BLaER1 (cell line): Measurements from ENCODE around the gene SH3BP5.
A peak's percentile ranks its signal among the peaks of the same experiment; 100 is the strongest.
"Not testable (repeated sequence)": the region's sequence is repeated elsewhere in the genome, so short reads cannot be mapped to it uniquely, and the experiment has no call there.

Experiments used
- H3K27ac ChIP-seq: shearing (Covaris generic); formaldehyde crosslinking; 2 replicates; pipeline ENCODE4 v1.8.1; 2022
- H3K27me3 ChIP-seq: shearing (Covaris generic); formaldehyde crosslinking; 2 replicates; pipeline ENCODE4 v1.8.1; 2022
- H3K36me3 ChIP-seq: shearing (Covaris generic); formaldehyde crosslinking; 2 replicates; pipeline ENCODE4 v1.8.1; 2022
- H3K4me1 ChIP-seq: shearing (Covaris generic); formaldehyde crosslinking; 2 replicates; pipeline ENCODE4 v1.8.1; 2022
- H3K4me2 ChIP-seq: shearing (Covaris generic); formaldehyde crosslinking; 2 replicates; pipeline ENCODE4 v1.8.1; 2022
- H3K4me3 ChIP-seq: shearing (Covaris generic); formaldehyde crosslinking; 2 replicates; pipeline ENCODE4 v1.8.1; 2022
- H3K9ac ChIP-seq: shearing (Covaris generic); formaldehyde crosslinking; 2 replicates; pipeline ENCODE4 v1.8.1; 2022
- H3K9me3 ChIP-seq: shearing (Covaris generic); formaldehyde crosslinking; 2 replicates; pipeline ENCODE4 v1.8.1; 2022
- H4K20me1 ChIP-seq: shearing (Covaris generic); formaldehyde crosslinking; 2 replicates; pipeline ENCODE4 v1.8.1; 2022
- Cebpa-rat ChIP-seq: shearing (Covaris generic); IDR thresholded peaks from 2 replicates; pipeline ENCODE4 v1.8.1; 2022

Gene SH3BP5

GRCh38 chr3:15361494-15362214 is 29.3 kb upstream of the SH3BP5 start:
- H3K27ac ChIP-seq = no peak overlapping the region

DNA sequence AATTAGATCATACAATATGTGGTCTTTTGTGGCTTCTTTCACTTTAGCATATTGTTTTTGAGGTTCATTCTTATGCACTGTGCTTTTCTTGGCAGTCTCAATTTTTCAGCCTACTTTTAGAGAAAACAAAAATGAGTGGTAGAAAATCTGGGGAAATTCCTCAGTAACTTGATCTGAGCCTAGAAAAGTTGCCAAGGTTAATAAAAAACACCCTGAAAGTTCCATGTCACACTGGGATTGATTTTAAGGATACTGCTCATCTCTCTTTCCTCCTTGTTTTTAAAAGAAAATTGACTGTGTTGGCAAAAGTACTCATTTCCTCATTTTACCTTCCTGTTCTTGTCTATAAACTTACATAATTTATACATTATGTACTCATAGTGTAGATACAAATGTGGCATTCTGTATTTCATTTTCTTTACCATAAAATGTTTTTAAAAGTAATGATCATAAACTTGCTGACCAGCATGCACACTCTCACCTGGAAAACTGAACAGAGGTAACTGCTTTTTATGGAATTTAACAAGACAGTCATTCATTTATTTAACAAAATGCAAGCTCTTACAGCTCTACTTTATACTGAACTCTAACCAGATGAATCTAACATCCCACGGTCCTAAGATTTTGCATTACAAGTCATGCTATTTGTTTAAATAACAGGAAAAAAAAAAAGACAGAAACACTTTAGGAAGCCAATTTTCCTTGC is 28.6 kb upstream of the SH3BP5 start:
- H3K9ac ChIP-seq = no peak overlapping the region
- no peak for TF ChIP-seq Cebpa-rat
- no peak overlapping the region for H3K4me2 ChIP-seq

More at GRCh38 chr3:15361494-15362214, 29.3 kb upstream of the SH3BP5 start:
- no peak overlapping the region for H3K9ac ChIP-seq
- H3K4me1 ChIP-seq = peaks cover 4% of the 10 kb centered on the region; the same call in 1 of the 2 replicates
- no peak overlapping the region for H3K4me2 ChIP-seq
- H3K4me3 ChIP-seq = no peak overlapping the region
- no peaks in the 10 kb centered on the region for H3K36me3 ChIP-seq
- H4K20me1 ChIP-seq = no peaks in the 10 kb centered on the region
- TF ChIP-seq Cebpa-rat = no peak
- H3K27me3 ChIP-seq = no peaks in the 10 kb centered on the region
- H3K9me3 ChIP-seq = no peaks in the 10 kb centered on the region

DNA sequence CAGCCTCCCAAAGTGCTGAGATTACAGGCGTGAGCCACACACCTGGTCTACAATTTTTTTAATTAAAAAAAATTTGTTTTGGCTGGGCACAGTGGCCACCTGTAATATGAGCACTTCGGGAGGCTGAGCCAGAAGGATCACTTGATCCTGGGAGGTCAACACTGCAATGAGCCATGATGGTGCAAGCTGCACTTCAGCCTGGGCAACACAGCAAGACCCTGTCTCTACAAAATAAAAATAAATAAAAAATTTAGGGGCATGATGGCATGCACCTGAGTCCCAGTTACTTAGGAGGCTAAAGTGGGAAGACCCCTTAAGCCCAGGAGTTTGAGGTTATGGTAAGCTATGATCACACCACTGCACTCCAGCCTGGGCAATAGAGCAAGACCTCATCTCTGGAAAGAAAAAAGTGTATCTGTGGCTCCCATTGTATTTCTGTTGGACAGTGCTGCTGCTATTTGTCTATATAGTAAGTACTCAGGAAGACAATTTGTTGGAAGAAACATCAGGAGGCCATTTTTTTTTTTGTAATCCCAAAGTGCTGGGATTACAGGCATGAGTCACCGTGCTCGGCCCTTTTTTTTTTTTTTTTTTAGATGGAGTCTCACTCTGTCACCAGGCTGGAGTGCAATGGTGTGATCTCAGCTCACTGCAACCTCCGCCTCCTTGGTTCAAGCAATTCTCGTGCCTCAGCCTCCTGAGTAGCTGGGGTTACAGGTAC is 27.5 kb upstream of the SH3BP5 start:
- Histone ChIP-seq H3K4me1 (peaks cover 12% of the 10 kb centered on the region; the same call in 1 of the 2 replicates), H3K9ac (no peak overlapping the region), H4K20me1 (no peaks in the 10 kb centered on the region), H3K4me2 (no peak overlapping the region), H3K9me3 (no peaks in the 10 kb centered on the region), H3K4me3 (no peak overlapping the region), H3K27me3 (no peaks in the 10 kb centered on the region), H3K27ac (no peak overlapping the region), H3K36me3 (no peaks in the 10 kb centered on the region)
- no peak for TF ChIP-seq Cebpa-rat

More for the DNA sequence above, 28.6 kb upstream of the SH3BP5 start:
- H3K9me3 ChIP-seq = no peaks in the 10 kb centered on the region
- H3K4me1 ChIP-seq = peaks cover 7% of the 10 kb centered on the region; the same call in 1 of the 2 replicates
- no peak overlapping the region for H3K27ac ChIP-seq
- H4K20me1 ChIP-seq = no peaks in the 10 kb centered on the region
- H3K4me3 ChIP-seq = no peak overlapping the region
- H3K27me3 ChIP-seq = no peaks in the 10 kb centered on the region
- no peaks in the 10 kb centered on the region for H3K36me3 ChIP-seq

DNA sequence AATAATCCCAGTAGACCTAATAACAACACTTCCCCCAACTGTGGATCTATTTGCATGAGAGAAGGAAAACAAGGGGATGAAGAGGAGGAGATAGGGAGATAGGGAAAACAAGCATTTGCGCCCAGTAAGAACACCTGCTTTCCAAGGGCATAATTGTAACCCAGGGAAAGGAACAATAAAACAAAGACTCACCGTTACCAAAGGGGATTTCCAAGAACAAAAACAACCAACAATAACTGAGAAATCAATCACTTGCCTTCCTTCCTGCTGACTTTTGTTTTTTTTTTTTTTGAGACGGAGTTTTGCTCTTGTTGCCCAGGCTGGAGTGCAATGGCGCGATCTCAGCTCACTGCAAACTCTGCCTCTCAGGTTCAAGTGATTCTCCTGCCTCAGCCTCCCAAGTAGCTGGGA is 24.3 kb upstream of the SH3BP5 start:
- H3K36me3 ChIP-seq, H3K27ac ChIP-seq, H3K4me3 ChIP-seq, H4K20me1 ChIP-seq, H3K27me3 ChIP-seq, H3K9ac ChIP-seq, H3K9me3 ChIP-seq: not testable (repeated sequence)
- H3K4me1 ChIP-seq = peaks cover 12% of the 10 kb centered on the region; the same call in 1 of the 2 replicates
- H3K4me2 ChIP-seq = peak overlapping the region; percentile 21; the same call in 1 of the 2 replicates

- Histone ChIP-seq H3K4me1 (peaks cover 12% of the 10 kb centered on the region; the same call in 1 of the 2 replicates), H4K20me1 (no peaks in the 10 kb centered on the region), H3K27me3 (no peaks in the 10 kb centered on the region), H3K4me3 (no peak overlapping the region), H3K36me3 (no peaks in the 10 kb centered on the region), H3K9ac (no peak overlapping the region), H3K4me2 (no peak overlapping the region), H3K9me3 (peaks cover 13% of the 10 kb centered on the region), H3K27ac (no peak overlapping the region)
- TF ChIP-seq Cebpa-rat = no peak
Observed at GRCh38 chr3:15356176-15356575, 23.8 kb upstream of the SH3BP5 start.

DNA sequence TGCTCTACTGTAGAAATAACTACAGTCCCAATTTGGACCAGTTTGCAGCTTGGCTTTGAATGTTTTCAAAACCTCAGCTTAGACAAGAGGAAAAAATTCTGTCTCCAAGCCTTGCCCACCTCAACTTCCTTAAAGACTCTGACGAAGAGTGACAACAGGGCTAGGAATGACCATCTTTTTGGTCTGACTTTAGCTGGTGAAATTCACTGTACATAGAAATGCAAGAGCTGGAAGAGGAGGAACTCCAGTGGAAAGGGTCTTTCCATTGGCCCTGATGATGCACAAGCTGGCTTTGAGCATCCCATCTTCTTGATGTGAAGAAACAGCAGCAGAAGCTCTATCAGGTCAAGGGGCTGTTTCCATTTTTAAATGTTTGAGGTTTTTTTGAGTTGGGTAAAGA is 22.7 kb upstream of the SH3BP5 start:
- Histone ChIP-seq H3K4me1 (peaks cover 12% of the 10 kb centered on the region; the same call in 1 of the 2 replicates), H3K4me3 (no peak overlapping the region), H3K36me3 (no peaks in the 10 kb centered on the region), H3K27ac (no peak overlapping the region), H3K4me2 (no peak overlapping the region), H3K9ac (no peak overlapping the region), H3K27me3 (no peaks in the 10 kb centered on the region), H3K9me3 (peaks cover 23% of the 10 kb centered on the region), H4K20me1 (no peaks in the 10 kb centered on the region)
- no peak for TF ChIP-seq Cebpa-rat

DNA sequence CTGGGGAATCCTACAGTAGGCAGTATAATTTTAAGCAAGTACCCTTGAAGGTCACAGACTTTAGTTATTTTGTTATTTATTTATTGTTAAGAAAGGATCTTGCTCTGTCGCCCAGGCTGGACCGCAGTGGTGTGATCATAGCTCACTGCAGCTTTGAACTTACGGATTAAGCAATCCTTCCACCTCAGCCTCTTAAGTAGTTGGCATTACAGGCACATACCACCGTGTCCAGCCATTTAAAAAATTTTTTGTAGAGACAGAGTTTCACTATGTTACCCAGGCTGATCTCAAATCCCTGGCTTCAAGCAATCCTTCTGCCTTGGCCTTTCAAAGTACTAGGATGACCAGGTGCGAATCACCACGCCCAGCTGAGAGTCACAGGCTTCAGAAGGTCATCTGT is 22.1 kb upstream of the SH3BP5 start:
- Histone ChIP-seq H4K20me1 (no peaks in the 10 kb centered on the region), H3K36me3 (no peaks in the 10 kb centered on the region), H3K9ac (no peak overlapping the region), H3K4me3 (no peak overlapping the region), H3K4me2 (no peak overlapping the region), H3K9me3 (peaks cover 29% of the 10 kb centered on the region), H3K27me3 (no peaks in the 10 kb centered on the region), H3K27ac (no peak overlapping the region), H3K4me1 (peaks cover 12% of the 10 kb centered on the region; the same call in 1 of the 2 replicates)
- no peak for TF ChIP-seq Cebpa-rat

GRCh38 chr3:15350141-15350540 is 17.8 kb upstream of the SH3BP5 start:
- Histone ChIP-seq H4K20me1 (no peaks in the 10 kb centered on the region), H3K9ac (no peak overlapping the region), H3K4me2 (no peak overlapping the region), H3K27ac (no peak overlapping the region), H3K4me3 (no peak overlapping the region), H3K36me3 (no peaks in the 10 kb centered on the region), H3K9me3 (peaks cover 31% of the 10 kb centered on the region), H3K4me1 (peaks cover 9% of the 10 kb centered on the region; the same call in 1 of the 2 replicates), H3K27me3 (no peaks in the 10 kb centered on the region)
- TF ChIP-seq Cebpa-rat = no peak

GRCh38 chr3:15349438-15349837 is 17.1 kb upstream of the SH3BP5 start:
- not testable (repeated sequence) for H3K27ac ChIP-seq, H3K4me2 ChIP-seq, H3K27me3 ChIP-seq, H3K4me3 ChIP-seq, H3K9ac ChIP-seq, H4K20me1 ChIP-seq, H3K36me3 ChIP-seq
- H3K4me1 ChIP-seq = peaks cover 10% of the 10 kb centered on the region; the same call in 1 of the 2 replicates
- peaks cover 31% of the 10 kb centered on the region for H3K9me3 ChIP-seq

- H3K4me3 ChIP-seq = no peak overlapping the region
- no peaks in the 10 kb centered on the region for H3K36me3 ChIP-seq
- no peak for TF ChIP-seq Cebpa-rat
- peaks cover 10% of the 10 kb centered on the region; the same call in 1 of the 2 replicates for H3K4me1 ChIP-seq
- peaks cover 31% of the 10 kb centered on the region for H3K9me3 ChIP-seq
- H3K4me2 ChIP-seq = no peak overlapping the region
- H3K9ac ChIP-seq = no peak overlapping the region
- no peaks in the 10 kb centered on the region for H3K27me3 ChIP-seq
- no peak overlapping the region for H3K27ac ChIP-seq
- no peaks in the 10 kb centered on the region for H4K20me1 ChIP-seq
Observed at GRCh38 chr3:15348246-15348645, 15.9 kb upstream of the SH3BP5 start.
